ACHN (cell line): ENCODE data around the gene THSD7A.

Source experiments
- DNase-seq: peaks from one replicate; pipeline ENCODE4 v3.0.0-alpha.2; 2015
- in situ Hi-C: cut with HindIII; loops from 2 replicates; pipeline ENCODE4 v1.10.0; 2017; ENCODE audit warnings: low sequenced_read_pairs, low pct_ligation_motif_present, low pct_unique_long_range_greater_than_20kb

The THSD7A gene

DNA sequence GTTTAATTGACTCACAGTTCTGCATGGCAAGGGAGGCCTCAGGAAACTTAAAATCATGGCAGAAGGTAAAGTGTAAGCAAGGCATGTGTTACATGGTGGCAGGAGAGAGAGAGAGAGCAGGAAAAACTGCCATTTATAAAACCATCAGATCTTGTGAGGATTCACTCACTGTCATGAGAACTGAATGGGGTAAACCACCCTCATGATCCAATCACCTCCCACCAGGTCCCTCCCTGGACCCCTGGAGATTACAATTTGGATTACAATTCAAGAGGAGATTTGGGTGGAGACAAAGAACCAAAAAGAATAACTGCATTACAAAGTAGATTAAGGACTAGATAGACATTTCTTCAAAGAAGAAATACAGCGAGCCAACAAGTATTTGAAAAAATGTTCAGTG, 324.1 kb downstream of the THSD7A start:
- DNase-seq, result no peak
- in situ Hi-C loops, result no loop called here

DNA sequence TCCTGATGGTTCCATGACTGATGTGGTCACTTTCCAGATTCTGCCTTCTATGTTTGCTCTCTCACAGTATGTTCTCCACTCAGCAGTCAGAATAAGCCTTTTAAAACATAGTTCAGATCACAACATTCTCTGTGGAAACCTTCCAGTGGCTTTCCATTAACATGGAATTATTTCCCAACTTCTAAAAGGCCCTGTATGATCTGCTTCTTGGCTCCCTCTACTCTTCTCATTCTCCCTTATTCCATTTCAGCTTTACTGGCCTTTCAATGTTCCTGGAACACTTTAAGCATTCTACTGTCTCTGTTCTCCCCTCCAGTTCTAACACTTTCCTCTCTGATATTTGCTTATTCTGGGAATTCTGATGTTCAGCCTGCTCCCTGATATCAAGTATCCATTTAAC, 325.6 kb downstream of the THSD7A start:
- in situ Hi-C loops, result no loop called here
- no peak for DNase-seq

DNA sequence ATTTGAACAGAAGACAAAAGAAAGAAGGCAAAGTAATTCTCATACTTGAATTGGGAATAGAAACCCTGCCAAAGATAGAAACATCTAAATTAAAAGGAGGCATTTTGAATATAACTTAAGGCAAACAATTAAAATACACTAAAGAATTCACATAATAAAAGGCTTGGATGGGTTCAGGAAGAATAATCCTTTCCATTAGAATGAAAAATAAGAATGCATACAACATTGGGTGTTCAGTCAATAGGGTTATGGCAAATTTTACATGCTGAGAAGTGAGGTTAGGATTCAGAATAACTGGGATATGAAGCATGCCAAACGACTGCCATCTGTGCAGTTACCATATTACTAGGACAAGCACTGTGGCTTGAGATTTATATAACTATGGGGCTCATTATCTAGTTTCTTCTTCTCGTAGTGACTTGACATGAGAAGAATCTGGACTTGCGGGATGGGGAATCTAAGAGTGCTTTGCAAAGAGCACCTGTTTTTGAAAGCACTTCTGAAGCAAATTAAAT, 326.5 kb downstream of the THSD7A start:
- in situ Hi-C loops, result no loop called here
- DNase-seq, result no peak

DNA sequence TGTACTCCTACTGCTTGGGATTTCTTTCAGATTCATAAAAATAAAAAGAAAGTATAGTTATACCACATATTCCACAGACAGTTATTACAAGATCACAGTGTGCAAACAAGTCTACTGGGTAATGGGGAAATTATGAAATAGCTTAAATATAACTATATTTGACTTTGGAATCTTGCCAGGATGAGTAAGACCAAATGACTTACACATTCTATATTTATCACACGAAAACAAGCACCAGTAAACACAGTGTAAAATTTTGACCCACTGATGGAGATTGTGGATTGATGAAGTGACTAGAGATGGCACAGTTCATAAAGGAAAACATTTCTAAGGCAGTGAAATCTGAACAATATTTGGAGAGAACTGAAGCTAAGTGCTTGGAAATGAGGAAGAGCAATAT, 339.7 kb downstream of the THSD7A start:
- in situ Hi-C loops, result no loop called here
- no peak for DNase-seq

DNA sequence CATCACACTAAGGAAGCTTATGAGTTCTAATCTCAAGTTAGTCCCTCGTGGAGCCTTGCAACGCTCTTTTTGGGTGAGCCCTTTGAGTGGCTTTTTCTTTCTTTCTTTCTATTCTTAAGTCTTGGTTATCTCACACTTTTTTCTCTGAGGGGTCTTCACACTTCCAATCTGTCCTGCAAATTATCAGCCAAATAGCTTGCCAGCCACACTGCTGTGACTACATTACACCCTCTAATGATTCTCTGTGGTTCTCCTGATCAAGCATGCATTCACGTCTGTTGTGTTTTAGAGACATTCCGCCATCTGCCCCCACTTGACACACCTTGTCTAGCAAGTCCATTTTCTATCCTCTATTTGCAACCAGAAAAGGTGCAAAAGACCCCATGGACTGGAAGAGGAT, 340.2 kb downstream of the THSD7A start:
- DNase-seq, result no peak
- in situ Hi-C loops, result no loop called here

DNA sequence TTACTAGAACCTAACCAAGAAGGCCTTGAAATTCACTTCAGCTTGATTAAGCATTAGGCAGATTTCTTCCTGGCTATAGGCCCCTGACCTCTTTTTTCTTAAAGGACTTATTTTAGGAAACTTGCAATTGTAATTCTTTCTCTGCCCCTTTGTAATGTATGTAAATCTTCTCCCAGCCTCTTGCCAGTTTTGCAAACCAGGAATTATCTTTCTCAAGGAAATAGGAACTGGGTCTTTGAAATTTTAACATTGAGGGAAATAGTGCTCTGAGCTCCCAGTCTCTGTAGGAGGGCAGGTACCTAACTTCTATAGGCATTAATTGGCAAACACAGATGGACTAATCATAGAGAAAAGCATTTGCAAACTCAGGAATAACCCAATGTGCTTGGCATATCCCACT, 342.7 kb downstream of the THSD7A start:
- DNase-seq, result no peak
- in situ Hi-C loops, result no loop called here

DNA sequence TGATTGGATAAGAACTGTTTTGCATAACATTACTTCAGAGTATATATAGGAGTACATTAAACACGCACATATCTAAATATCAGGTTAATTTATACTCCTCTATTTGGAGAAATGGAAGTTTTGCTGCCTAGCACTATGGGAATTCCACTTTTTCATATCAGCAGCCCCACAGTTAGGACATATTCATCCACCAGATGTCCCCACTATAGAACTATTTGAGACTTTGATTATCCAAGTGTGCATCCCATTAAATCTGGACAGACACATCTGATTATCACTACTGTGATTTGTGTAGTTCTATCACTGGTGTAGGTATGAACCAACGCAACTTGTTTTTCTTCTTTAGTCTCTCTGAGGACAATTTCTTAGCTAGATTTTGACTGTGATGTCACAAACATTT, 345.7 kb downstream of the THSD7A start:
- in situ Hi-C loops, result no loop called here
- no peak for DNase-seq

DNA sequence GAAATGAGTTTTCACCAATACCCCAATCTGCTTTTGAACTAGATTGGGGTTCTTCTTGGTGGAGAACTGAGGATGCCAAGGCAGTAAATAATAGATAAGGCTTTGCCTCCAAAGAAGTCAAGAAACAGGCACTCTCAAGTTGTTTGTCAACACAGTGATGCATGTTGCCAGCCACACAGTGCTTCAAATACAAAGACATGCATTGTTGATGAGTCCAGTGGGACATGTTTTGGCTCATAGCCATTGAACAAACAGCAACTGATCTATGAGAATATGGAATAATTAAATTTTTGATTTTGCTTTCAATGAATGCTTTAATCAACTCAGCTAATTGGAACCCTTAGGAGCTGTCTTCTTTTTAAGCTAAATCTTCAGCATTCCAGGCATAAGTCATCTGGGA, 346.4 kb downstream of the THSD7A start:
- DNase-seq, result no peak
- in situ Hi-C loops, result no loop called here

DNA sequence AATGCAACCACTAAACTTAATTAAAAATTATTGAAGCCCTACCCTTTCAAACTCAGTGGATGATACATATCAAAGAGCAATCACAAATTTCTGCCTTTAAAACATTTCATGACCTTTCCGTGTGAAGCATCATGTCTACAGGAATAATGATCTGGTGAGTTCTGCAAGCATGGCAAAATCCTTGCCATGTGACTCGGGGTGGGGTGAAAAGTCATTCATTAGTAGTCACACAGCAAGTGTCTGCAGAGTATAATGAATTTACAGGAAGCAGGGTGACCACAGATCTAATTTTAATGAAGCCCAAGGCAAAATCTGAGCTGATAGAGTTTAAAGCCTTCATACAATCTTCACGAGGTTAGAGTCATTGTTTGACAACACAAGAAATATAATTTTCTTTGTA, 351.9 kb downstream of the THSD7A start:
- in situ Hi-C loops, result no loop called here
- no peak for DNase-seq

DNA sequence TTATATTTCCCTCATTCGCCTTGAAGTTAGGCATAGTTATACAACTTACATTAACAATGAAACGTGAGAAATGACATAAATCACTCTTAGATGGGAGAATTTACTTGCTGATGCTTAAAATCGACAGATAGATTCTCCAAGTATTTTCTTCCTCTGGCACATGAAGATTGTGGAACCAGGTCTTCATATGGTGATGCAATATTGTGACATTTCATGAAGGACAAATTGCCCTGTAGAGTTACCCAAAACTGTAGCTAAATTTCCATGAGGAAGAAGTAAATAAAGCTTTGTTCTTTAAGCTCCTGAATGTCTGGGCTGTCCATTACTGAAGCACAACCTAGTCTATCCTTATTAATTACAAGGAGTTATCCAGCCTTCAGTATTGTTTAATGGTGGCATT, 353.1 kb downstream of the THSD7A start:
- in situ Hi-C loops, result no loop called here

DNA sequence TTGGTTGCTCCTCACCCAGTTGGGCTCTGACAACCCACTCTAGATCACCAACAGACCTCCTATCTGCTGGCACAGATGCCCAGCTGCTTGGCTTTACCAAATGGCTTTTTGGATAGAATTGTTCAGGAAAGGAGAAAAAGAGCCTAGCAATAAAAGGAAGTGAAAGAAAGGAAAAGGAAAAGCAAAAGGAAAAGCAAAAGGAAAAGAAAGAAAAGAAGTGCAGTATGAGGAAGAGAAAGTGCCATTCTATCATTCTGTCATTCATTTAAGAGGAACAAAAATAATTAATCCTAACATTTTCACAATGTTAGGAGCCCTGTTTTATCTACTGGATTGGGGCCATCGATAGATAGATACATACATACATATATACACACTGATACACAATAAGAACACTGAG, 353.6 kb downstream of the THSD7A start:
- no peak for DNase-seq
- in situ Hi-C loops, result no loop called here

More for the DNA sequence above, 353.1 kb downstream of the THSD7A start:
- DNase-seq, result no peak

DNA sequence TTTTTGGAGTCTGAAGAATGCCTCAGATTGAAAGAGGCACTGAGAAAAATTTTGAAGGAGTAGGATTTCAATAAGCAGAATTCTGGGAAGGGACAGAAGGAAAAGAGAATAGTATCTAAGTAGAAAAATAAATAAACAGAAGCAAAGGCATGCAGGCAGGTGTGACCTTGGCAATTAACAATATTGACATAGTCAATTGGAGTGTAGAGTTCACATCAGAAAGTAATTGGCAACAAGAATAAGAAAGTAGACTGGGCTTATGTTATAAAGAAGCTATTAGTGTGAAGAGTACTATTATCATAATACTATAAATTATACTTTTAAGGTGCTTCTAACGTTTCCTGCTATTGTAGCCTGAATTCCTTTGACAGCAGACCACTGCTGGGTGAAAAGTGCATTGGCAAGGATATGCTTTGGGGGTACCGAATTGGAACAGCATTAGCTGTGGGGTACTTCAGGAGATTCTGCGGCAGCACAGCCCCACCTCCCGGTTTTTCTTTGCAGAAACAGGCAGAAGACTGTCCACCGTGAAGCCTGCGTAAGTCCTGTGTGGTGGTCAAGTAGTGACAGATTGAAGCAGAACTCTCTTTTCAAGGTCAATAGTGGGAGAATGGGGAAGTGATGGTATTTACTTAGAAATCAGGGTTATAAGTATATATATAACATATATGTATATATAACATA, 357.0 kb downstream of the THSD7A start:
- in situ Hi-C loops, result no loop called here
- no peak for DNase-seq

DNA sequence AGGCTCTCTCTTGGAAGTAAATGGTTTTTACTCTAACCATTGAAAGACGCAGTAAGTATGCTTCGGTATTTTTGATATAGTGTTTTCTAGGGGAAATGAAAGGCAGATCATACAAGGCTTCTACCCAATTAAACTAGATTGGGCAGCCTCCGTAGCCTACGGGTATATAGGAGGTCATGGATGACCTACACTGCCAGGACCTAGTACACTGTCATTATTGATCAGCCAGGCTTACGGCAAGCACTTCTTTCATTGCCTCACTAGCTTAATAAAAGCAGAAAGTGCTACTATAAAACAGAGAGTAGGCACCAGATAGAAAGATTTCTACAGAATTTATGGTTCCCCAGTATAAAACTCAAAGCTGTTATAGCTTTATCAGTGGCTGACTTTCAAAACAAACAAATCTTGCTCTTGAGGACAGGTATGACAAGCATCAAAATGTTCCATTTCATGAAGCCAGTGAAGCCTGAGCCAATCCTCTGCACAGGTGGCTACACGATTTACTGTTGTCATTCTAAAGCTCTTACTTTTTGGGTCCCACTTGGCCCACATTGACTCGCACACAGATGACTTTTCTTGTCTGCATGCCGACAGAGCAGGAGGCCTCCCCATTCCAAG, 358.1 kb downstream of the THSD7A start:
- in situ Hi-C loops, result no loop called here
- no peak for DNase-seq

DNA sequence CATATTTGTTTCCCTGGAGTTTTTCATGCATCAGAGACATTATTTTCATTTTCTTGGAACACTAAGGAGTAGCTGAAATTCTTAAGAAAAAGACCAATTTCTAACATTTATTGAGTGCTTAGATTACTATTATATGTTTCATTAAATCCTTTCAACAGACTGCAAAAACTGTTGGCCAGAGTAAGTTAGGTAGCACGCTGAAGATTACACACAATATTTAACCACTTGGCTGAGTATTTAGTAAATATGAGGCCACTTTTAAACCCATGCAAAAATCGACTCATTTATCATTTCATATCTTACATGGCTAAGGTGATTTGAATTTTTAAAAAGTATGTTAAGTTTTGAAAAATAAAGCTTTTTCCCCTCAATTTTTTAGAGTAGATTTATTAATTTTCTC, 358.8 kb downstream of the THSD7A start:
- in situ Hi-C loops, result no loop called here
- no peak for DNase-seq

DNA sequence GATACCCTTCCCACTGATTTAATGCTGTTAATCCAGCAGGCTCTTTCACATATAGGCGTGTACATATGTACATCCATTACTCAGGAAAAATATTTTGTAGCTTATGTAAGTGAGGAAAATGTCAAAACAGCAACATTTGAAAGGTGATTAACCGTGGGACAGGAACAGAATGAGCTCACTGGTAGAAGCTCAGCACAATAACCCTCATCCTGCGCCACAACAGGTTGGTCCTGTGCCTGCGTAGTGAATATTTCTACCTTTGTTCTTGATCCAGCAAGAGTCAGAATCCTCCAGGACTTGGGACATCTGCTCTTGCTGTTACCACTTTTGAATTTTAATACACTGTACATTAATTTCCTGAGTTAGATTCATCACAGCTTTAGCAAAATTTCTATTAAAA, 359.4 kb downstream of the THSD7A start:
- in situ Hi-C loops, result no loop called here

DNA sequence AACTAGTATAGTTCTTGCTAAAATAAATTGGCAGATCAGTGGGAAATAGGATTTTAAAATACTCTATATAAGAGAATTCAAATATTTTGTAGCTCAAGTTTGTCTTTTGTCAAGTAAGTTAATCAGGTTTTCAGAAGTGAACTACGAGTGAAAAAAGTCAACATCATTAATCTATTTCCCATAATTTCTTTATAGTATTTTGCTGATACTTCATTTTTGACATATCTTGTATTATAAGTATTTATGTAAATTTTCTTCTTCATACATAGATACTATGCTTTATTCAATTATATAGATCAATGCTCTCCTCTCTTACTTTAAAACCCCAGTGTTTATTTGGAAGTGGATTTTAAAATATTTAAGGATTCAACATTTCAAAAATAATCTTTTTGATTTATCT, 360.7 kb downstream of the THSD7A start:
- in situ Hi-C loops, result no loop called here
- no peak for DNase-seq

More for the DNA sequence above, 359.4 kb downstream of the THSD7A start:
- no peak for DNase-seq

DNA sequence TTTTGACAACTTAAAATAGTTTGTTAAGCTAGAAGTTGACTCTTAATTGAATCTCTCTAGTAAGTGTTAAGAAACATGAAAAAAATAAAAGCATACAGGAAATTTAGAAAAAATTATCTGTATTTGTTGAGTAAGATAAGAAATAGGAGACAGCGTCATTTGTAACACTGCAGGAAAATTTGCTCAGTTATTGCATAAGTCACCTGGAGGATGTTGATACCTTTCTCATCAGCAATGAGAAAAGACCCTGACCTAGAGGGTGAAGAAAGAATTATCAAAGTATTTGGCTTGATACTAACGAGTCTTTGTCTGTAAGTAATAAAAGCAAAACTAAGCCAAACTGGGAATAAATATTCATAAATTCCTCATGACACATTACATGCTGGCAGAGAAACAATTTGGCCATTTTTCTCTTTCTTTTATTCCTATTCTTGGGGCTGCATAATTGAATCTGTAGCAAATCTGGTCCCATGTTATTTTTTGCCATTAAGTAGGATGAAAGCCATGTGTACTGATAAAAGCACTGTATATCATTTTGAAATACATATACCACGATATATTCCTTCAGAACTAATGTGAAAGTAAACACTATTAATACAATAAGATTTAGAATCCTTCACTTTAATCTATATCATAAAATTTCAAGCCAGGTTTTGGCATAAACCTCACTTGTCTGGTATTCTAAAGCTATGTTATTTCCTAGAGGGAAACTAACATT, 362.8 kb downstream of the THSD7A start:
- in situ Hi-C loops, result no loop called here
- no peak for DNase-seq

DNA sequence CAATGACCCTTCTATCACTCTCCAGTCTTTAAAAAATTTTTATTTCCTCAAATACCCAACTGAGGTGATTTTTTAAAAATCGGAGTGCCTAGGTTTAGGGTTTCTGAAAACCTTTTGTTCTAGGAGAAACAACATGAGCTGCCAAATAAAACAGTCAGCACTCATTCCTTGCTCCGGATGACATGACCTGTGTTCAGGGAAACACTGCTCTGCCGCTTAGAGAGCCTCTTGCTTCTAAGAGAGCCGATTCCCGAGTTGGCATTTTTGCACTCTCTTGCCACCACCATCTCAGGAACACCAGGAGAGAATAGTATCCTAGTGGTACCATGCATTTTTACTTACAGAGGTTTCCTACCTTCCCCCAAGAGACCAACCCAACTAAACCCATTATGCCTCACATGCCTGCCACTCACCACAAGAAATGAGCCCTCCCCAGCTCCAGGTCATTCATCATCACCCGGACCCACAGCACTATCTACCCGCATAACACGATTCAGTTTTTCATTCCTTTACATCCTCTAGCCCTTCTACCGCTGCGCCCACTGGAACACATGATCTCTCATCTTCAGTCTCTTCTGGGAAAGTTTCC, 365.4 kb downstream of the THSD7A start:
- in situ Hi-C loops, result no loop called here

DNA sequence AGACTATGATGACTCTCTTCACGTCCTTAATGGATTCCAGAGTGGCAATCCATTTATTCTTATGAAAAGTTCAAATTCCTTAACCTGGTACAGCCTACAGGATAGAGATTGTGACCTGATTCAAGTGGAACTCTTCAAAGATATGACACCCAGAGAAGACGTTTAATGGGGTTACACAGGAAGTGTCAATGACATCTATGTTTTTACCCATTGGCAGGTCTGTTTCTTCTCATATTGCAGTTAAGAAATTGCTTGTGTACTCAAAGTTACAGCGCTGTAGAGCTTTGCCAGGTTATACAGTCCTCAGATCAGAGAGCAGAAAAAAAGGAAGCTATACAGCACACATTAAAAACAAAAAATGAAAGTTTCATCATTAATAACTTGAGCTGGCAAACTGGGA, 367.4 kb downstream of the THSD7A start:
- in situ Hi-C loops, result no loop called here
- no peak for DNase-seq

More for the DNA sequence above, 365.4 kb downstream of the THSD7A start:
- DNase-seq, result no peak
